ENCODE data around the gene CABP7.

Gene CABP7

GRCh38 chr22:29718949-29719898, 579 bp upstream of the CABP7 start:
- H3K9me3 ChIP-seq, result no peaks in the 10 kb centered on the region
- H3K36me3 ChIP-seq, result no peaks in the 10 kb centered on the region
- H3K27me3 ChIP-seq, result peaks cover 98% of the 10 kb centered on the region
- no peak overlapping the region for H3K4me3 ChIP-seq (ENCODE audit: low read depth in 1 of 2, low read length in 1 of 2)
- no peak overlapping the region for H3K27ac ChIP-seq
- TF ChIP-seq, protein P1, sequence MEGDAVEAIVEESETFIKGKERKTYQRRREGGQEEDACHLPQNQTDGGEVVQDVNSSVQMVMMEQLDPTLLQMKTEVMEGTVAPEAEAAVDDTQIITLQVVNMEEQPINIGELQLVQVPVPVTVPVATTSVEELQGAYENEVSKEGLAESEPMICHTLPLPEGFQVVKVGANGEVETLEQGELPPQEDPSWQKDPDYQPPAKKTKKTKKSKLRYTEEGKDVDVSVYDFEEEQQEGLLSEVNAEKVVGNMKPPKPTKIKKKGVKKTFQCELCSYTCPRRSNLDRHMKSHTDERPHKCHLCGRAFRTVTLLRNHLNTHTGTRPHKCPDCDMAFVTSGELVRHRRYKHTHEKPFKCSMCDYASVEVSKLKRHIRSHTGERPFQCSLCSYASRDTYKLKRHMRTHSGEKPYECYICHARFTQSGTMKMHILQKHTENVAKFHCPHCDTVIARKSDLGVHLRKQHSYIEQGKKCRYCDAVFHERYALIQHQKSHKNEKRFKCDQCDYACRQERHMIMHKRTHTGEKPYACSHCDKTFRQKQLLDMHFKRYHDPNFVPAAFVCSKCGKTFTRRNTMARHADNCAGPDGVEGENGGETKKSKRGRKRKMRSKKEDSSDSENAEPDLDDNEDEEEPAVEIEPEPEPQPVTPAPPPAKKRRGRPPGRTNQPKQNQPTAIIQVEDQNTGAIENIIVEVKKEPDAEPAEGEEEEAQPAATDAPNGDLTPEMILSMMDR (IDR thresholded peaks at IDR 0.05), result no peak
- peaks cover 0 to 8% of the 10 kb centered on the region in 2 experiments for H3K4me1 ChIP-seq (ENCODE audit: control insufficient read depth in 1 of 2, insufficient read depth in 1 of 2, low read depth in 1 of 2, low read length in 1 of 2)

- H3K36me3 ChIP-seq, result no peaks in the 10 kb centered on the region
- H3K27ac ChIP-seq, result no peak overlapping the region
- peaks cover 98% of the 10 kb centered on the region for H3K27me3 ChIP-seq
- no peaks in the 10 kb centered on the region for H3K9me3 ChIP-seq
- H3K4me1 ChIP-seq (ENCODE audit: control insufficient read depth in 1 of 2, insufficient read depth in 1 of 2, low read depth in 1 of 2, low read length in 1 of 2), result peaks cover 0 to 8% of the 10 kb centered on the region in 2 experiments
- TF ChIP-seq, protein P1 (IDR thresholded peaks at IDR 0.05), result no peak
- no peak overlapping the region for H3K4me3 ChIP-seq (ENCODE audit: low read depth in 1 of 2, low read length in 1 of 2)
Observed at GRCh38 chr22:29720811-29721323, 1.1 kb downstream of the CABP7 start.

DNA sequence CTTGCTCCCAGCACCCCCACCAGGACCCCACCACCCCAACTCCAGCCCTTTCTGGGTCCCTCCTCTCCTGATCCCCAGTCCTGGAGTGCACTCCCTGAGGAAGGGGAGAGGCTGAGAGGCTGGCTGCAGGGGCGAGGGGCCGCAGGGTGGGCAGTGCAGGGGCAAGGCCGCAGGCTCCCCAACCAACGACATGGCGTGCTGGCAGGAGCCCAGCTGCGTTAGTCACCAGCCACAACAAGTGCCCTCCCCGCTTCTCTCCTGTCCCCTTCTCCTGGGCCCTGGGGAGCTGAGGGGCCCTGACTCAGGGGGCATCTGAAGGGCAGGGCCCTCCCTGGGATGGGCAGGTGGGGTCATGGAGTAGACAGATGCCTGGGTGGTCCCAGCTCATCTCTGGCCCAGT, 2.3 kb downstream of the CABP7 start:
- Histone ChIP-seq H3K27ac (no peak overlapping the region), H3K36me3 (no peaks in the 10 kb centered on the region), H3K4me3 (ENCODE audit: low read depth in 1 of 2, low read length in 1 of 2) (no peak overlapping the region), H3K27me3 (peaks cover 97% of the 10 kb centered on the region), H3K9me3 (no peaks in the 10 kb centered on the region), H3K4me1 (ENCODE audit: control insufficient read depth in 1 of 2, insufficient read depth in 1 of 2, low read depth in 1 of 2, low read length in 1 of 2) (peaks cover 0 to 8% of the 10 kb centered on the region in 2 experiments)
- TF ChIP-seq, protein P1 (IDR thresholded peaks at IDR 0.05), result no peak

DNA sequence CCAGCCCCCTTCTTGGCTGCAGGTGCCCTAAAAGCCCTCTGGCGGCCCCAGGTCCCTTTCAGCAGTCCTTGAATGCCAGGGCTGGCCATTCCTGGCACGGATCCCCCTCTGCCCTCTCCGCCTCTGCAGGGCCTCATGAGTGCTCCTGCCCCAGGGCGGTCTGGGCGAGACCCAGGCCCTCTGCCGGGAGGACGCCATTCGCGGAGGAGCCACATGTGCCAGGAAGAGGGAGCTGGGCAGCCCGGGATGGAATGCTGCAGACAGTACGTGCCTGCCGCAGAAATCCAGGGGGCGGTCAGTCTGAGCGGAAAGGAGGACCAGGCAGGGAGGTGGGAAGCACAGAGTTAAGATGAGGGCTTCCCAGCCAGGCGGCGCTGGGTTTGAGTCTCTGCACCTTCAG, 2.8 kb downstream of the CABP7 start:
- Histone ChIP-seq H3K27ac (no peak overlapping the region), H3K4me3 (ENCODE audit: low read depth in 1 of 2, low read length in 1 of 2) (no peak overlapping the region), H3K4me1 (ENCODE audit: control insufficient read depth in 1 of 2, insufficient read depth in 1 of 2, low read depth in 1 of 2, low read length in 1 of 2) (peaks cover 0 to 8% of the 10 kb centered on the region in 2 experiments), H3K27me3 (peaks cover 97% of the 10 kb centered on the region), H3K36me3 (no peaks in the 10 kb centered on the region), H3K9me3 (no peaks in the 10 kb centered on the region)
- TF ChIP-seq, protein P1 (IDR thresholded peaks at IDR 0.05), result no peak

- Histone ChIP-seq H3K4me3 (ENCODE audit: low read depth in 1 of 2, low read length in 1 of 2) (no peak overlapping the region), H3K9me3 (no peaks in the 10 kb centered on the region), H3K36me3 (peaks cover under 1% of the 10 kb centered on the region), H3K27ac (no peak overlapping the region), H3K27me3 (peaks cover 85% of the 10 kb centered on the region), H3K4me1 (ENCODE audit: control insufficient read depth in 1 of 2, insufficient read depth in 1 of 2, low read depth in 1 of 2, low read length in 1 of 2) (peaks cover 0 to 8% of the 10 kb centered on the region in 2 experiments)
- TF ChIP-seq, protein P1 (IDR thresholded peaks at IDR 0.05), result no peak
Observed at GRCh38 chr22:29723766-29724165, 4.0 kb downstream of the CABP7 start.

Data from neutrophil (primary cell).